ENCODE results near the gene GFI1. TPM values are rescaled to one million over a fixed set of nuclear protein-coding genes. Genes with fewer than 3 reads are reported as not detected.

The GFI1 gene
- total RNA-seq, 1 donor from 2014 or later: 0.89 TPM

DNA sequence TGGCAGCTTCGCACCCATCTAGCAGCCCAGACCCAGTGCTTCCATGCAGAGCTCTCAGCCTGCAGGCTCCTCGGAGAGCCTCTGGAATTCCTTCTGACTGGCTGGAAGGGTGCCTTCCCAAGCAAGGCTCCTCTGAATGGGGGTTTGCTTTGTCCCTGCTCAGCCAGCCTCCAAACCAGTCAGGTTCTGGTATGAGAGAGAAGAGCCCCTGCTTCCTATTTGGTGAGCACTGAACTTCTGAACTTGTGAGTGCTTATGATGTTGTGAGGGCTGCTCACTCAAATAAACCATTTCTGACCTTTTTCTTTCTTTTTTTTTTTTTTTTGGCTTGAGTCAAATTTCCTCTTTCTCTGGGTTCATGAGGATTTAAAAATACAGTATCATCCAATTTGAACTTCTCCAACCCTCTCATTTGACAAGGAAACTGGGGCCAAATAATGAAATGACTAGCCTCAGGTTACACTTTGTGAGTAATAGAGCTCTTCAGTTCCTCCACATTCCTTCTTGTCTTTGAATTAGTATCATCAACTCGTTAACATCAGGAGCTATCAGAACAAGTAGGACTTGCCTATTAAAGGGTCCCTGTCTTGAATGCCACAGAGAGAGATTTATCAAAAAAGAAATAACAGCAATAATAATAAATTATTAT is 39.6 kb downstream of the GFI1 start:
- no peak for TF ChIP-seq EZH2 (IDR thresholded peaks at IDR 0.05; ENCODE audit: insufficient read depth, low read length)
- TF ChIP-seq, protein P1, sequence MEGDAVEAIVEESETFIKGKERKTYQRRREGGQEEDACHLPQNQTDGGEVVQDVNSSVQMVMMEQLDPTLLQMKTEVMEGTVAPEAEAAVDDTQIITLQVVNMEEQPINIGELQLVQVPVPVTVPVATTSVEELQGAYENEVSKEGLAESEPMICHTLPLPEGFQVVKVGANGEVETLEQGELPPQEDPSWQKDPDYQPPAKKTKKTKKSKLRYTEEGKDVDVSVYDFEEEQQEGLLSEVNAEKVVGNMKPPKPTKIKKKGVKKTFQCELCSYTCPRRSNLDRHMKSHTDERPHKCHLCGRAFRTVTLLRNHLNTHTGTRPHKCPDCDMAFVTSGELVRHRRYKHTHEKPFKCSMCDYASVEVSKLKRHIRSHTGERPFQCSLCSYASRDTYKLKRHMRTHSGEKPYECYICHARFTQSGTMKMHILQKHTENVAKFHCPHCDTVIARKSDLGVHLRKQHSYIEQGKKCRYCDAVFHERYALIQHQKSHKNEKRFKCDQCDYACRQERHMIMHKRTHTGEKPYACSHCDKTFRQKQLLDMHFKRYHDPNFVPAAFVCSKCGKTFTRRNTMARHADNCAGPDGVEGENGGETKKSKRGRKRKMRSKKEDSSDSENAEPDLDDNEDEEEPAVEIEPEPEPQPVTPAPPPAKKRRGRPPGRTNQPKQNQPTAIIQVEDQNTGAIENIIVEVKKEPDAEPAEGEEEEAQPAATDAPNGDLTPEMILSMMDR (IDR thresholded peaks at IDR 0.05; ENCODE audit: insufficient read depth, low read depth, low read length): no peak
- H3K27ac ChIP-seq (ENCODE audit: low read depth, low read length): no peak overlapping the region
- no peaks in the 10 kb centered on the region for H3K36me3 ChIP-seq (ENCODE audit: insufficient read depth, low read length)
- no peaks in the 10 kb centered on the region for H3K79me2 ChIP-seq (ENCODE audit: insufficient read depth, low read length)
- no peaks in the 10 kb centered on the region for H4K20me1 ChIP-seq (ENCODE audit: insufficient read depth, low read length)
- FAIRE-seq (no peak), DNase-seq (ENCODE audit: low read depth) (peak; percentile 49)
- Mint-ChIP-seq H3K4me3 (ENCODE audit: unreplicated experiment) (no peak overlapping the region), H3K4me1 (ENCODE audit: low read depth, unreplicated experiment) (peaks cover 19% of the 10 kb centered on the region), H3K9me3 (ENCODE audit: unreplicated experiment) (no peaks in the 10 kb centered on the region), H3K27ac (ENCODE audit: unreplicated experiment) (no peak overlapping the region), H3K36me3 (ENCODE audit: low read depth, unreplicated experiment) (no peaks in the 10 kb centered on the region), H3K27me3 (ENCODE audit: low read depth, unreplicated experiment) (no peaks in the 10 kb centered on the region)
- H3K9ac ChIP-seq (ENCODE audit: low read length): no peak overlapping the region
- peaks cover 5% of the 10 kb centered on the region for H3K4me1 ChIP-seq (ENCODE audit: insufficient read depth, low read length)
- H2AFZ ChIP-seq (ENCODE audit: low read depth, low read length): no peak overlapping the region
- peak overlapping the region; percentile 31 for H3K4me2 ChIP-seq (ENCODE audit: low read length)
- no peak overlapping the region for H3K4me3 ChIP-seq (ENCODE audit: insufficient read depth, low read depth, low read length)
- H3K9me3 ChIP-seq (ENCODE audit: insufficient read depth, low read depth, low read length): no peaks in the 10 kb centered on the region
- H3K27me3 ChIP-seq (ENCODE audit: insufficient read depth, low read length): no peaks in the 10 kb centered on the region

DNA sequence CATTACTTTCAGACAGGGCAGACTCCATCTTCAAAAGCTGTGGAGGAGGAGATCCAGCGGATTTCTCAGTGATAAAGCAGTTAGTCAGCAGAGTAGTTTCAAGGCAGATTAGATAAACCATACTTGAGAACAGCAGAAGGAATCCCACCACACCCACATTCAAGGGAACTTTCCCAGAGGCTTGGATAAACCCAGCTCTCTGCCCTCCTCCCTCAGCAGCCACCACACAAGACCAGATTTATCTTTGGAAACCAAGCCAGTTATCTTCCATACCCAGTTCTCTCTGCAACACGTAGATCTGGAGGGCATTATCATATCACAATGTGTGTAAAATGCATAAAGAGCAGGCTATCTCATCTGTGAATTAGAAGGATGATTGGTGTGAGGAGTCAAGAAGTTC is 40.2 kb downstream of the GFI1 start:
- H4K20me1 ChIP-seq (ENCODE audit: insufficient read depth, low read length): no peaks in the 10 kb centered on the region
- peak; percentile 76 for DNase-seq (ENCODE audit: low read depth)
- no peak overlapping the region for H3K9ac ChIP-seq (ENCODE audit: low read length)
- no peak overlapping the region for H3K4me3 Mint-ChIP-seq (ENCODE audit: unreplicated experiment)
- H3K36me3 ChIP-seq (ENCODE audit: insufficient read depth, low read length): no peaks in the 10 kb centered on the region
- no peak overlapping the region for H3K4me3 ChIP-seq (ENCODE audit: insufficient read depth, low read depth, low read length)
- TF ChIP-seq, protein P1 (IDR thresholded peaks at IDR 0.05; ENCODE audit: insufficient read depth, low read depth, low read length): no peak
- TF ChIP-seq EZH2 (IDR thresholded peaks at IDR 0.05; ENCODE audit: insufficient read depth, low read length): no peak
- H3K9me3 ChIP-seq (ENCODE audit: insufficient read depth, low read depth, low read length): no peaks in the 10 kb centered on the region
- no peaks in the 10 kb centered on the region for H3K27me3 Mint-ChIP-seq (ENCODE audit: low read depth, unreplicated experiment)
- no peaks in the 10 kb centered on the region for H3K79me2 ChIP-seq (ENCODE audit: insufficient read depth, low read length)
- H3K4me1 Mint-ChIP-seq (ENCODE audit: low read depth, unreplicated experiment): peaks cover 19% of the 10 kb centered on the region
- no peaks in the 10 kb centered on the region for H3K36me3 Mint-ChIP-seq (ENCODE audit: low read depth, unreplicated experiment)
- peaks cover 5% of the 10 kb centered on the region for H3K4me1 ChIP-seq (ENCODE audit: insufficient read depth, low read length)
- H3K27ac Mint-ChIP-seq (ENCODE audit: unreplicated experiment): no peak overlapping the region
- FAIRE-seq: no peak
- no peaks in the 10 kb centered on the region for H3K27me3 ChIP-seq (ENCODE audit: insufficient read depth, low read length)
- no peak overlapping the region for H3K27ac ChIP-seq (ENCODE audit: low read depth, low read length)
- peak overlapping the region; percentile 37 for H2AFZ ChIP-seq (ENCODE audit: low read depth, low read length)
- no peaks in the 10 kb centered on the region for H3K9me3 Mint-ChIP-seq (ENCODE audit: unreplicated experiment)
- H3K4me2 ChIP-seq (ENCODE audit: low read length): peak overlapping the region; percentile 31

DNA sequence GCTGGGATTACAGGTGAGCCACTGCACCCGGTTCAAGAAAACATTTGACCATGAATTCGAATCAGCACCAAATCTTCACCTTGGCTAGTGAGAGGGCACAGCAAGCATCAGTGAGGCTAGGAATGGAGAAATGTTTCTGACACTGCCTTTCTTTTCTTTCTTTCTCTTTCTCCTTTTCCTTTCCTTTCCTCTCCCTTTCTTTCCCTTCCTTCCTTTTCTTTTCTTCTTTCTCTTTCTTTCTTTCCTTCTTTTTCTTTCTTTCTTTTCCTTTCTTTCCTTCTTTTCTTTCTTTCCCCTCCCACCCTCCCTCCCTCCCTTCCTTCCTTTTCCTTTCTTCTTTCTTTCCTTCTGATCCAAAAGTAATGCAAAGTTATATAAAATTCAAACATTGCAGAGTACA is 40.9 kb downstream of the GFI1 start:
- Mint-ChIP-seq H3K27me3 (ENCODE audit: low read depth, unreplicated experiment) (no peaks in the 10 kb centered on the region), H3K36me3 (ENCODE audit: low read depth, unreplicated experiment) (no peaks in the 10 kb centered on the region), H3K4me3 (ENCODE audit: unreplicated experiment) (no peak overlapping the region), H3K9me3 (ENCODE audit: unreplicated experiment) (no peaks in the 10 kb centered on the region), H3K4me1 (ENCODE audit: low read depth, unreplicated experiment) (peaks cover 19% of the 10 kb centered on the region), H3K27ac (ENCODE audit: unreplicated experiment) (no peak overlapping the region)
- Histone ChIP-seq H3K36me3 (ENCODE audit: insufficient read depth, low read length) (no peaks in the 10 kb centered on the region), H3K4me2 (ENCODE audit: low read length) (no peak overlapping the region), H3K27me3 (ENCODE audit: insufficient read depth, low read length) (no peaks in the 10 kb centered on the region), H3K79me2 (ENCODE audit: insufficient read depth, low read length) (no peaks in the 10 kb centered on the region), H3K9ac (ENCODE audit: low read length) (no peak overlapping the region), H3K27ac (ENCODE audit: low read depth, low read length) (no peak overlapping the region), H2AFZ (ENCODE audit: low read depth, low read length) (no peak overlapping the region), H4K20me1 (ENCODE audit: insufficient read depth, low read length) (no peaks in the 10 kb centered on the region), H3K4me3 (ENCODE audit: insufficient read depth, low read depth, low read length) (no peak overlapping the region), H3K9me3 (ENCODE audit: insufficient read depth, low read depth, low read length) (no peaks in the 10 kb centered on the region), H3K4me1 (ENCODE audit: insufficient read depth, low read length) (peaks cover 5% of the 10 kb centered on the region)
- TF ChIP-seq, protein P1 (IDR thresholded peaks at IDR 0.05; ENCODE audit: insufficient read depth, low read depth, low read length): no peak
- TF ChIP-seq EZH2 (IDR thresholded peaks at IDR 0.05; ENCODE audit: insufficient read depth, low read length): no peak
- FAIRE-seq (no peak), DNase-seq (ENCODE audit: low read depth) (no peak)

Data from astrocyte (in vitro differentiated cells and primary cell).